SK-N-SH treated with all-trans-retinoic acid at 6 μM for 48 hours (cell line): ENCODE data around the gene LIPJ.

Source experiments
- ATAC-seq: fragments of 200-7000 bp; cut with Tn5 transposase; 3 replicates; pipeline ENCODE4 v1.9.1; 2020; ENCODE audit warnings: mild to moderate bottlenecking, moderate library complexity
- BACH2 ChIP-seq: fragments of 250-450 bp; sonication (Bioruptor Pico); IDR thresholded peaks from 2 replicates; pipeline ENCODE4 v1.9.0; 2021; ENCODE audit warnings: mild to moderate bottlenecking, borderline replicate concordance
- CSDC2 ChIP-seq: fragments of 250-450 bp; sonication (Bioruptor Pico); IDR thresholded peaks from 2 replicates; pipeline ENCODE4 v1.5.0; 2020; ENCODE audit warnings: mild to moderate bottlenecking, moderate library complexity
- GLIS3 ChIP-seq: fragments of 250-450 bp; sonication (Bioruptor Pico); IDR thresholded peaks from 2 replicates; pipeline ENCODE4 v1.5.0; 2020; ENCODE audit warnings: mild to moderate bottlenecking, moderate library complexity
- OSR1 ChIP-seq: fragments of 250-450 bp; sonication (Bioruptor Pico); IDR thresholded peaks from 2 replicates; pipeline ENCODE4 v1.8.0; 2022; ENCODE audit warnings: moderate library complexity, mild to moderate bottlenecking, inconsistent platforms
- PPARA ChIP-seq: fragments of 250-450 bp; sonication (Bioruptor Pico); IDR thresholded peaks from 2 replicates; pipeline ENCODE4 v1.5.0; 2020; ENCODE audit warnings: mild to moderate bottlenecking, borderline replicate concordance
- RARB ChIP-seq: fragments of 250-450 bp; sonication (Bioruptor Pico); IDR thresholded peaks from 2 replicates; pipeline ENCODE4 v1.8.0; 2021; ENCODE audit warnings: mild to moderate bottlenecking, moderate library complexity
- SNAI2 ChIP-seq: fragments of 250-450 bp; sonication (Bioruptor Pico); IDR thresholded peaks from 2 replicates; pipeline ENCODE4 v1.5.0; 2020; ENCODE audit warnings: mild to moderate bottlenecking, moderate library complexity
- TCF4 ChIP-seq: fragments of 250-450 bp; sonication (Bioruptor Pico); IDR thresholded peaks from 2 replicates; pipeline ENCODE4 v1.8.0; 2021; ENCODE audit warnings: mild to moderate bottlenecking, moderate library complexity, borderline replicate concordance
- TOX ChIP-seq: fragments of 250-450 bp; sonication (Bioruptor Pico); IDR thresholded peaks from 2 replicates; pipeline ENCODE4 v1.8.0; 2021; ENCODE audit warnings: mild to moderate bottlenecking, moderate library complexity, borderline replicate concordance
- ZC3H10 ChIP-seq: fragments of 250-450 bp; sonication (Bioruptor Pico); IDR thresholded peaks from 2 replicates; pipeline ENCODE4 v1.5.1; 2021; ENCODE audit warnings: mild to moderate bottlenecking, moderate library complexity
- ZFP3 ChIP-seq: fragments of 250-450 bp; sonication (Bioruptor Pico); IDR thresholded peaks from 2 replicates; pipeline ENCODE4 v1.5.0; 2020; ENCODE audit warnings: mild to moderate bottlenecking, moderate library complexity
- ZFP30 ChIP-seq: fragments of 450-650 bp; formaldehyde crosslinking; IDR thresholded peaks from 2 replicates; pipeline ENCODE4 v1.5.0; 2022; ENCODE audit warnings: mild to moderate bottlenecking, moderate library complexity
- ZNF565 ChIP-seq: fragments of 450-650 bp; formaldehyde crosslinking; conservative IDR thresholded peaks from 2 replicates; pipeline ENCODE4 v1.5.0; 2020; ENCODE audit warnings: low read depth, mild to moderate bottlenecking, moderate library complexity
- ZNF8 ChIP-seq: fragments of 450-650 bp; formaldehyde crosslinking; IDR thresholded peaks from 2 replicates; pipeline ENCODE4 v1.5.0; 2020; ENCODE audit warnings: mild to moderate bottlenecking, moderate library complexity
- TF ChIP-seq, protein P1 (sequence below): fragments of 250-450 bp; sonication (Bioruptor Pico); IDR thresholded peaks from 2 replicates; pipeline ENCODE4 v1.5.1; 2020; ENCODE audit warnings: low read depth, mild to moderate bottlenecking, moderate library complexity
- TF ChIP-seq, protein P2 (sequence below): fragments of 250-450 bp; sonication (Bioruptor Pico); IDR thresholded peaks from 2 replicates; pipeline ENCODE4 v1.8.0; 2021; ENCODE audit warnings: low read depth, mild to moderate bottlenecking, moderate library complexity, borderline replicate concordance
- TF ChIP-seq, protein P3 (sequence below): fragments of 250-450 bp; sonication (Bioruptor Pico); IDR thresholded peaks from 2 replicates; pipeline ENCODE4 v1.5.0; 2020; ENCODE audit warnings: mild to moderate bottlenecking, moderate library complexity
- TF ChIP-seq, protein P4 (sequence below): fragments of 250-450 bp; sonication (Bioruptor Pico); IDR thresholded peaks from 2 replicates; pipeline ENCODE4 v1.8.0; 2020; ENCODE audit warnings: mild to moderate bottlenecking, moderate library complexity, borderline replicate concordance

Gene LIPJ

DNA sequence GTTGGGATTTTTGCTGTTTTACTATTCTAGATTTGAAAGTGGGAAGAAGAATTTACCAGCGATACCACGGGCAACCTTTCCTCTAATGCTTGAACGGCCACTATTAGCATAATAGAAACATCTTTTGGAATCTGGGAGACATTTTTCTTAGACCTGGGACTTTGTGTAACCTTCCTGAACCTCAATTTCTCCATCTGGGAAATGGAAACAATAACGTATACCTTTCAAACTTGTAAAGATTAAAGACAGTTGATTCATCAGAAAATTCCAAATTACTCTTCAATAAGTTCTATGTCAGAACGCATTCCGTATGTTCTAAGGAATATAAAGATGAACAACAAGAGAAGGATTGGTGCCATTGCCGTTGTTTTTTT, 3.0 kb upstream of the LIPJ start (continued):
- TF ChIP-seq, protein P1, sequence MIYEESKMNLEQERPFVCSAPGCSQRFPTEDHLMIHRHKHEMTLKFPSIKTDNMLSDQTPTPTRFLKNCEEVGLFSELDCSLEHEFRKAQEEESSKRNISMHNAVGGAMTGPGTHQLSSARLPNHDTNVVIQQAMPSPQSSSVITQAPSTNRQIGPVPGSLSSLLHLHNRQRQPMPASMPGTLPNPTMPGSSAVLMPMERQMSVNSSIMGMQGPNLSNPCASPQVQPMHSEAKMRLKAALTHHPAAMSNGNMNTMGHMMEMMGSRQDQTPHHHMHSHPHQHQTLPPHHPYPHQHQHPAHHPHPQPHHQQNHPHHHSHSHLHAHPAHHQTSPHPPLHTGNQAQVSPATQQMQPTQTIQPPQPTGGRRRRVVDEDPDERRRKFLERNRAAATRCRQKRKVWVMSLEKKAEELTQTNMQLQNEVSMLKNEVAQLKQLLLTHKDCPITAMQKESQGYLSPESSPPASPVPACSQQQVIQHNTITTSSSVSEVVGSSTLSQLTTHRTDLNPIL (CRISPR knock-in tag), result no peak

DNA sequence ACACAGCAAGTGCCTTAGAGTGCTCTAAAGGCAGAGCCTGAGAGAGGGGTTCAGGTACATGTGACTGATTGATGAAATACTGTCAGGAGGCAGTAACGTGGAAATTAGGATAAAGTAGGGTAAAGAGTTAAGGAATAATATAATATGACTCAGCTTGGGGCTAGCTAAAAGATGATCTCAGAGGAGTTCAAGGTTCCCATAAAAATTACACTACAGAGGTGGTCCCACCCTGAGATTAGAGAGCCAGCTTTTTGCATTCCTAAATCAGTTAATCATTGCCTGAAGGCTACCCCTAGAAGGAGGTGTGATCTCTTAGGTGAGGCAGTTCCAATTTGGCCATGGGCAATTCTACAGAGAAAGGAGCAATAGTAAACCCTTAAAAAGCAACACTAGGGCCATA, 5.8 kb downstream of the LIPJ start:
- no peak for ATAC-seq
- TF ChIP-seq, protein P1 (CRISPR knock-in tag), result no peak
- TF ChIP-seq ZC3H10 (CRISPR knock-in tag), result no peak
- TF ChIP-seq, protein P2, sequence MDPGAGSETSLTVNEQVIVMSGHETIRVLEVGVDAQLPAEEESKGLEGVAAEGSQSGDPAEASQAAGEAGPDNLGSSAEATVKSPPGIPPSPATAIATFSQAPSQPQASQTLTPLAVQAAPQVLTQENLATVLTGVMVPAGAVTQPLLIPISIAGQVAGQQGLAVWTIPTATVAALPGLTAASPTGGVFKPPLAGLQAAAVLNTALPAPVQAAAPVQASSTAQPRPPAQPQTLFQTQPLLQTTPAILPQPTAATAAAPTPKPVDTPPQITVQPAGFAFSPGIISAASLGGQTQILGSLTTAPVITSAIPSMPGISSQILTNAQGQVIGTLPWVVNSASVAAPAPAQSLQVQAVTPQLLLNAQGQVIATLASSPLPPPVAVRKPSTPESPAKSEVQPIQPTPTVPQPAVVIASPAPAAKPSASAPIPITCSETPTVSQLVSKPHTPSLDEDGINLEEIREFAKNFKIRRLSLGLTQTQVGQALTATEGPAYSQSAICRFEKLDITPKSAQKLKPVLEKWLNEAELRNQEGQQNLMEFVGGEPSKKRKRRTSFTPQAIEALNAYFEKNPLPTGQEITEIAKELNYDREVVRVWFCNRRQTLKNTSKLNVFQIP (CRISPR knock-in tag), result no peak
- no peak for TF ChIP-seq RARB (CRISPR knock-in tag)

DNA sequence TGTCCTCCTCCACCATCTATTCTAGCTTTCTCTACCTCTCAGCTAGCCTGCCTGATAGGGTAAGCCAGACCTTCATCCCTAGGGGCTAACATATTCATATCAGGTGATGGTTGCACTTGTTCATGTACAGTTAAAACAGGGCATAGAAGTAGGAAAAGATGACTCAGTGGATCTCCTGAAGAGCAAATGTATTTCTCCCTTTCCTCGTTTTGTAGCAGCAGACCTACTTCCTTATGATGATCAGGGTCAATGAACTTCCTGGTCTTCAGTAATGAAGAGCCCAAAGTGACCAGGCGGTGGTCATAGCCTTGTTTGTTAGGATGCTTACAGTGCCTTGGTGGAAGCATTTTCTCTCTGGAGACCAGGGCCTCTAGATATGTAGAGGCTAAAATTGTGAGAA, 6.3 kb downstream of the LIPJ start:
- TF ChIP-seq ZFP3 (CRISPR knock-in tag) (no peak), ZC3H10 (CRISPR knock-in tag) (no peak), TOX (CRISPR knock-in tag) (no peak), ZFP30 (CRISPR knock-in tag) (no peak), SNAI2 (CRISPR knock-in tag) (no peak), ZNF565 (CRISPR knock-in tag) (no peak), GLIS3 (no peak), PPARA (CRISPR knock-in tag) (no peak)
- TF ChIP-seq, protein P3, sequence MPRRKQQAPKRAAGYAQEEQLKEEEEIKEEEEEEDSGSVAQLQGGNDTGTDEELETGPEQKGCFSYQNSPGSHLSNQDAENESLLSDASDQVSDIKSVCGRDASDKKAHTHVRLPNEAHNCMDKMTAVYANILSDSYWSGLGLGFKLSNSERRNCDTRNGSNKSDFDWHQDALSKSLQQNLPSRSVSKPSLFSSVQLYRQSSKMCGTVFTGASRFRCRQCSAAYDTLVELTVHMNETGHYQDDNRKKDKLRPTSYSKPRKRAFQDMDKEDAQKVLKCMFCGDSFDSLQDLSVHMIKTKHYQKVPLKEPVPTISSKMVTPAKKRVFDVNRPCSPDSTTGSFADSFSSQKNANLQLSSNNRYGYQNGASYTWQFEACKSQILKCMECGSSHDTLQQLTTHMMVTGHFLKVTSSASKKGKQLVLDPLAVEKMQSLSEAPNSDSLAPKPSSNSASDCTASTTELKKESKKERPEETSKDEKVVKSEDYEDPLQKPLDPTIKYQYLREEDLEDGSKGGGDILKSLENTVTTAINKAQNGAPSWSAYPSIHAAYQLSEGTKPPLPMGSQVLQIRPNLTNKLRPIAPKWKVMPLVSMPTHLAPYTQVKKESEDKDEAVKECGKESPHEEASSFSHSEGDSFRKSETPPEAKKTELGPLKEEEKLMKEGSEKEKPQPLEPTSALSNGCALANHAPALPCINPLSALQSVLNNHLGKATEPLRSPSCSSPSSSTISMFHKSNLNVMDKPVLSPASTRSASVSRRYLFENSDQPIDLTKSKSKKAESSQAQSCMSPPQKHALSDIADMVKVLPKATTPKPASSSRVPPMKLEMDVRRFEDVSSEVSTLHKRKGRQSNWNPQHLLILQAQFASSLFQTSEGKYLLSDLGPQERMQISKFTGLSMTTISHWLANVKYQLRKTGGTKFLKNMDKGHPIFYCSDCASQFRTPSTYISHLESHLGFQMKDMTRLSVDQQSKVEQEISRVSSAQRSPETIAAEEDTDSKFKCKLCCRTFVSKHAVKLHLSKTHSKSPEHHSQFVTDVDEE (CRISPR knock-in tag), result no peak
- TF ChIP-seq, protein P1 (CRISPR knock-in tag), result no peak
- TF ChIP-seq, protein P4, sequence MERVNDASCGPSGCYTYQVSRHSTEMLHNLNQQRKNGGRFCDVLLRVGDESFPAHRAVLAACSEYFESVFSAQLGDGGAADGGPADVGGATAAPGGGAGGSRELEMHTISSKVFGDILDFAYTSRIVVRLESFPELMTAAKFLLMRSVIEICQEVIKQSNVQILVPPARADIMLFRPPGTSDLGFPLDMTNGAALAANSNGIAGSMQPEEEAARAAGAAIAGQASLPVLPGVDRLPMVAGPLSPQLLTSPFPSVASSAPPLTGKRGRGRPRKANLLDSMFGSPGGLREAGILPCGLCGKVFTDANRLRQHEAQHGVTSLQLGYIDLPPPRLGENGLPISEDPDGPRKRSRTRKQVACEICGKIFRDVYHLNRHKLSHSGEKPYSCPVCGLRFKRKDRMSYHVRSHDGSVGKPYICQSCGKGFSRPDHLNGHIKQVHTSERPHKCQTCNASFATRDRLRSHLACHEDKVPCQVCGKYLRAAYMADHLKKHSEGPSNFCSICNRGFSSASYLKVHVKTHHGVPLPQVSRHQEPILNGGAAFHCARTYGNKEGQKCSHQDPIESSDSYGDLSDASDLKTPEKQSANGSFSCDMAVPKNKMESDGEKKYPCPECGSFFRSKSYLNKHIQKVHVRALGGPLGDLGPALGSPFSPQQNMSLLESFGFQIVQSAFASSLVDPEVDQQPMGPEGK, result no peak
- ATAC-seq, result no peak

DNA sequence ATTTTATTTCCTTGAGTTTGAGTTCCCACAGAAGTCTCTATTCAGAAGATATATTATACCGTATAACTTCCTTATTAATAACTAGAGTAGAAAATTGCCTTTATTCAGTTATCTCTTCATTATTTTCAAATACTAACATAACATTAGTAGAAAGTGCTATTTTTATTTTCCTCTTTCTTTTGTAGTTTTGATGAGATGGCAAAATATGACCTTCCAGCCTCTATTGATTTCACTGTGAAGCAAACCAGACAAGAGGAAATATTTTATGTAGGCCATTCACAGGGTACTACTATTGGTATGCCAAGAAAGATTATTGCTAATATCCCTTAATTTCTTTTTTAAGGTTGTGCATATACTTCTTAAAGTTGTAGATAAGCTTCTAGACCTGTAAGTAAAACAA, 7.9 kb downstream of the LIPJ start:
- ATAC-seq, result no peak
- TF ChIP-seq, protein P2 (CRISPR knock-in tag), result no peak
- TF ChIP-seq ZFP30 (CRISPR knock-in tag) (no peak), ZNF8 (CRISPR knock-in tag) (no peak), ZNF565 (CRISPR knock-in tag) (no peak), TCF4 (no peak), OSR1 (no peak), BACH2 (CRISPR knock-in tag) (no peak), ZFP3 (CRISPR knock-in tag) (no peak), RARB (CRISPR knock-in tag) (no peak), CSDC2 (no peak)
- TF ChIP-seq, protein P4, result no peak
- TF ChIP-seq, protein P3 (CRISPR knock-in tag), result no peak
